Iris pigment epithelial cell (primary cell): Measurements from ENCODE around the gene CSRP3.

Source experiments
- DNase-seq: peaks from one replicate; pipeline ENCODE4 v3.0.0-alpha.2; 2011; ENCODE audit warnings: low read depth

CSRP3 gene

GRCh38 chr11:19201737-19202605 is at the start of gene CSRP3:
Gene CSRP3, minus strand, starts transcription at chr11:19201983. Its CDS starts 9,535 bp downstream, at chr11:19192448.
- DNase-seq: no peak

- no peak for DNase-seq
Measured at GRCh38 chr11:19251577-19251976, 49.8 kb upstream of the CSRP3 start.

- no peak for DNase-seq
Measured at GRCh38 chr11:19246816-19247215, 45.0 kb upstream of the CSRP3 start.

GRCh38 chr11:19245351-19245750 is 43.6 kb upstream of the CSRP3 start:
- no peak for DNase-seq

GRCh38 chr11:19244621-19245020 is 42.8 kb upstream of the CSRP3 start:
- no peak for DNase-seq

GRCh38 chr11:19244084-19244483 is 42.3 kb upstream of the CSRP3 start:
- DNase-seq: peak; percentile 62

GRCh38 chr11:19243613-19244012 is 41.8 kb upstream of the CSRP3 start:
- DNase-seq: no peak

GRCh38 chr11:19243143-19243542 is 41.4 kb upstream of the CSRP3 start:
- no peak for DNase-seq

GRCh38 chr11:19242179-19242932 is 40.6 kb upstream of the CSRP3 start:
- DNase-seq: peak; percentile 18

GRCh38 chr11:19241260-19242178 is 39.7 kb upstream of the CSRP3 start:
- no peak for DNase-seq

- DNase-seq: peak; percentile 89
Measured at GRCh38 chr11:19240420-19241259, 38.9 kb upstream of the CSRP3 start, which contains the start of gene E2F8. Gene E2F8, minus strand, starts transcription at chr11:19240945. Its CDS starts 824 bp downstream, at chr11:19240121.

- DNase-seq: no peak
Measured at GRCh38 chr11:19239039-19239438, 37.3 kb upstream of the CSRP3 start.

- DNase-seq: no peak
Measured at GRCh38 chr11:19237813-19238212, 36.0 kb upstream of the CSRP3 start.

- no peak for DNase-seq
Measured at GRCh38 chr11:19237381-19237780, 35.6 kb upstream of the CSRP3 start.

- DNase-seq: no peak
Measured at GRCh38 chr11:19234231-19234817, 32.5 kb upstream of the CSRP3 start.

GRCh38 chr11:19232910-19233503 is 31.2 kb upstream of the CSRP3 start:
- peak; percentile 82 for DNase-seq

- no peak for DNase-seq
Measured at GRCh38 chr11:19229671-19230070, 27.9 kb upstream of the CSRP3 start.

- DNase-seq: no peak
Measured at GRCh38 chr11:19228968-19229367, 27.2 kb upstream of the CSRP3 start.

- no peak for DNase-seq
Measured at GRCh38 chr11:19226378-19227195, 24.8 kb upstream of the CSRP3 start.
